Right lobe of liver (tissue), 4 donors: ENCODE measurements around the gene PGAP6.
"Not testable (repeated sequence)": the region's sequence is repeated elsewhere in the genome, so short reads cannot be mapped to it uniquely, and the experiment has no call there.

ENCODE experiments used
- POLR2A ChIP-seq: fragments of 450-650 bp; IDR thresholded peaks from one replicate; pipeline ENCODE4 v1.6.1; 2017; ENCODE audit warnings: antibody characterized with exemption, mild to moderate bottlenecking
- TF ChIP-seq, protein P1 (sequence below), 4 donors: fragments of 200-600 bp in 3 of 4; fragments of 450-650 bp in 1 of 4; IDR thresholded peaks; one replicate each; pipeline versions ENCODE4 v1.5.1 to v1.8.0; 2016 to 2022; ENCODE audit warnings: antibody characterized with exemption in 4 of 4, mild to moderate bottlenecking in 2 of 4
- donor health status: DM: no; HTN: no; CAD: no.
- donor health status: DM: no; HTN: no; CAD: no.
- donor health status: DM: no; HTN: yes; CAD: no.

DNA sequence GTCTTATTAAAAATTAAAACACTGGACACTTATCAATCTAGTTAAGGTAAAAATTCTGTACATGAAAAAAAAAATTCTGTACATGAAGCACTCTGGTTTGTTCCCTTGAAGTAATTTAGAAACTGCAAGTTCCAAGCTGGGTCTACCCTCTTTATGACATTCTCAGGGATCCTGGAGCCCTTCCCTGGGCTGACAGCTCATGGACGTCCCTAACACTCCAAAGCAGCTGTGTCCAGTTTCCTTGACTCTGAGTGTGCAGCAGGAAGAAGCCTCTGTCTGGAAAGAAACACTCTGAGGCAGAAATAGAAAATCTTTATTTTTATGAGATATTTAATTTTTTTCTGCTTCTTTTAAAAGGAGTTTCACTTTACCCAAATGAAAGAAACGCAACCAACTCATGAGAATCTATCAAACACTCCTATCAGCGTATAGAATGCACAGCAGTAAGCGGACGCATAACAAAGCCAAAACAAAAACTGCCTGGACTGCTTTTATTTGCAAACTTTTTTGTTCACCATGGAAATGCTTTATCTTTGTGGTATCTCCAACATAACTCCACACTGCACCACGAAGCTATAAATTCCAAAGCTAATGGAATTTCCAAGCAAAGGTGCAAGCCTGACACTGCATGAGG, 50.5 kb downstream of the PGAP6 start:
- TF ChIP-seq, protein P1, sequence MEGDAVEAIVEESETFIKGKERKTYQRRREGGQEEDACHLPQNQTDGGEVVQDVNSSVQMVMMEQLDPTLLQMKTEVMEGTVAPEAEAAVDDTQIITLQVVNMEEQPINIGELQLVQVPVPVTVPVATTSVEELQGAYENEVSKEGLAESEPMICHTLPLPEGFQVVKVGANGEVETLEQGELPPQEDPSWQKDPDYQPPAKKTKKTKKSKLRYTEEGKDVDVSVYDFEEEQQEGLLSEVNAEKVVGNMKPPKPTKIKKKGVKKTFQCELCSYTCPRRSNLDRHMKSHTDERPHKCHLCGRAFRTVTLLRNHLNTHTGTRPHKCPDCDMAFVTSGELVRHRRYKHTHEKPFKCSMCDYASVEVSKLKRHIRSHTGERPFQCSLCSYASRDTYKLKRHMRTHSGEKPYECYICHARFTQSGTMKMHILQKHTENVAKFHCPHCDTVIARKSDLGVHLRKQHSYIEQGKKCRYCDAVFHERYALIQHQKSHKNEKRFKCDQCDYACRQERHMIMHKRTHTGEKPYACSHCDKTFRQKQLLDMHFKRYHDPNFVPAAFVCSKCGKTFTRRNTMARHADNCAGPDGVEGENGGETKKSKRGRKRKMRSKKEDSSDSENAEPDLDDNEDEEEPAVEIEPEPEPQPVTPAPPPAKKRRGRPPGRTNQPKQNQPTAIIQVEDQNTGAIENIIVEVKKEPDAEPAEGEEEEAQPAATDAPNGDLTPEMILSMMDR (IDR thresholded peaks at IDR 0.05) = not testable (repeated sequence)
- not testable (repeated sequence) for TF ChIP-seq POLR2A
